H1 (cell line): ENCODE measurements around the gene FAM53B. TPM values are rescaled to one million over a fixed set of nuclear protein-coding genes. Genes with fewer than 3 reads are reported as not detected.

Experiments
- CTCF ChIA-PET: fragments of 300-600 bp; sonication (Branson Sonifier 250); formaldehyde crosslinking; loops from one replicate; lab custom pipeline; 2021; ENCODE audit not compliant: partially characterized antibody; lab: Charles Lee
- POLR2A ChIA-PET: fragments of 300-600 bp; sonication (Branson Sonifier 250); formaldehyde crosslinking; loops from one replicate; lab custom pipeline; 2021; ENCODE audit warnings: inconsistent platforms; ENCODE audit not compliant: partially characterized antibody; lab: Charles Lee
- DNase-seq, 2 experiments: peaks; one replicate each; pipeline versions ENCODE4 v3.0.0 to v3.0.0-alpha.2; 2010 to 2022; ENCODE audit warnings: low spot score in 2 of 2, low read depth in 1 of 2, mixed read lengths in 1 of 2
- FAIRE-seq: peaks from 2 replicates; lab custom pipeline; 2011; peaks lifted over from hg19 to GRCh38; lab: Jason Lieb, UNC
- H2AFZ ChIP-seq: 2 replicates; pipeline ENCODE4 v1.8.1; 2012; ENCODE audit warnings: low read length, inconsistent platforms
- H2AK5ac ChIP-seq: 2 replicates; pipeline ENCODE4 v1.6.1; 2013; ENCODE audit warnings: low read depth, low read length
- H2BK120ac ChIP-seq: replicated peaks from 2 replicates; pipeline ENCODE3; 2013; ENCODE audit warnings: low read depth, low read length, inconsistent platforms
- H2BK12ac ChIP-seq: 2 replicates; pipeline ENCODE4 v1.6.1; 2013; ENCODE audit warnings: low read depth, low read length
- H2BK15ac ChIP-seq: 2 replicates; pipeline ENCODE4 v1.6.1; 2013; ENCODE audit warnings: low read length
- H2BK20ac ChIP-seq: 2 replicates; pipeline ENCODE4 v1.6.1; 2013; ENCODE audit warnings: low read length
- H2BK5ac ChIP-seq: 2 replicates; pipeline ENCODE4 v1.6.1; 2013; ENCODE audit warnings: low read depth, low read length
- H3K14ac ChIP-seq: 2 replicates; pipeline ENCODE4 v1.6.1; 2013; ENCODE audit warnings: inconsistent platforms; ENCODE audit not compliant: insufficient read length
- H3K18ac ChIP-seq: 2 replicates; pipeline ENCODE4 v1.6.1; 2013; ENCODE audit warnings: low read length; ENCODE audit errors: extremely low read depth
- H3K23ac ChIP-seq: 2 replicates; pipeline ENCODE4 v1.6.1; 2013; ENCODE audit warnings: inconsistent platforms; ENCODE audit not compliant: insufficient read length
- H3K23me2 ChIP-seq: 2 replicates; pipeline ENCODE4 v1.6.1; 2013; ENCODE audit warnings: low read depth, low read length
- H3K27ac ChIP-seq: 2 replicates; pipeline ENCODE4 v1.6.1; 2011; ENCODE audit warnings: low read depth, low read length, inconsistent platforms
- H3K27me3 ChIP-seq, 4 experiments: replicated peaks in 1 of 4; 1 replicate in 1 of 4; 2 replicates in 3 of 4; pipeline versions ENCODE4 v1.6.1 to v1.8.1; 2011 to 2013; ENCODE audit warnings: low read length in 3 of 4, mild to moderate bottlenecking in 3 of 4, inconsistent platforms in 2 of 4, mixed read lengths in 2 of 4, moderate library complexity in 1 of 4; ENCODE audit not compliant: control insufficient read depth in 3 of 4, insufficient read depth in 3 of 4; ENCODE audit errors: extremely low read depth in 1 of 4
- H3K36me3 ChIP-seq, 4 experiments: 2 replicates each; pipeline versions ENCODE4 v1.6.1 to v1.8.1; 2011 to 2013; ENCODE audit warnings: mild to moderate bottlenecking in 4 of 4, low read length in 3 of 4, moderate library complexity in 2 of 4, control low read depth in 1 of 4, inconsistent platforms in 1 of 4; ENCODE audit not compliant: insufficient read depth in 4 of 4, control insufficient read depth in 2 of 4
- H3K4ac ChIP-seq: replicated peaks from 2 replicates; pipeline ENCODE3; 2013; ENCODE audit warnings: low read length, low read depth, mixed read lengths, inconsistent platforms; ENCODE audit not compliant: insufficient read length
- H3K4me1 ChIP-seq, 4 experiments: replicated peaks in 1 of 4; 1 replicate in 1 of 4; 2 replicates in 3 of 4; pipeline versions ENCODE4 v1.6.1 to v1.8.1; 2011 to 2013; ENCODE audit warnings: low read length in 3 of 4, inconsistent platforms in 2 of 4, mixed read lengths in 1 of 4; ENCODE audit not compliant: insufficient read depth in 4 of 4, control insufficient read depth in 3 of 4
- H3K4me2 ChIP-seq, 2 experiments: 2 replicates each; pipeline versions ENCODE4 v1.6.1 to v1.8.1; 2011 to 2013; ENCODE audit warnings: low read depth in 2 of 2, low read length in 2 of 2, control low read depth in 1 of 2, inconsistent platforms in 1 of 2, mild to moderate bottlenecking in 1 of 2; ENCODE audit not compliant: insufficient read depth in 1 of 2
- H3K4me3 ChIP-seq, 4 experiments: fragments of 200-600, 300-600 bp in 1 of 4; sonication (generic), shearing (Covaris generic), sonication (Bioruptor Twin) in 1 of 4; 2 replicates each; pipeline versions ENCODE4 v1.5.1 to v1.8.1; 2011 to 2016; ENCODE audit warnings: low read length in 4 of 4, low read depth in 3 of 4, control low read depth in 2 of 4, inconsistent platforms in 2 of 4, mild to moderate bottlenecking in 2 of 4, mixed read lengths in 1 of 4, moderate library complexity in 1 of 4; ENCODE audit not compliant: insufficient read depth in 2 of 4; ENCODE audit errors: extremely low read depth in 1 of 4
- H3K56ac ChIP-seq: replicated peaks from 2 replicates; pipeline ENCODE3; 2013; ENCODE audit warnings: low read depth, mild to moderate bottlenecking, mixed read lengths, low read length, inconsistent platforms; ENCODE audit not compliant: insufficient read length
- H3K79me1 ChIP-seq: 2 replicates; pipeline ENCODE4 v1.6.1; 2013; ENCODE audit warnings: low read depth, low read length, control low read depth
- H3K79me2 ChIP-seq, 2 experiments: 2 replicates each; pipeline versions ENCODE4 v1.6.1 to v1.8.1; 2012 to 2013; ENCODE audit warnings: low read length in 2 of 2, mild to moderate bottlenecking in 2 of 2, inconsistent platforms in 1 of 2; ENCODE audit not compliant: insufficient read depth in 2 of 2, control insufficient read depth in 1 of 2
- H3K9ac ChIP-seq, 4 experiments: replicated peaks in 1 of 4; 1 replicate in 1 of 4; 2 replicates in 3 of 4; pipeline versions ENCODE4 v1.6.1 to v1.8.1; 2011 to 2013; ENCODE audit warnings: low read depth in 3 of 4, low read length in 3 of 4, control low read depth in 2 of 4, mild to moderate bottlenecking in 2 of 4, moderate library complexity in 2 of 4, inconsistent platforms in 1 of 4; ENCODE audit errors: extremely low read depth in 1 of 4
- H3K9me3 ChIP-seq, 2 experiments: 2 replicates each; pipeline versions ENCODE4 v1.6.1 to v1.8.1; 2012 to 2013; ENCODE audit warnings: mild to moderate bottlenecking in 2 of 2, moderate library complexity in 2 of 2, control low read depth in 1 of 2, inconsistent platforms in 1 of 2, low read depth in 1 of 2, low read length in 1 of 2, mixed read lengths in 1 of 2; ENCODE audit not compliant: insufficient read depth in 2 of 2
- H4K20me1 ChIP-seq, 2 experiments: replicated peaks in 1 of 2; 2 replicates each; pipeline versions ENCODE3 to v1.8.1; 2011 to 2013; ENCODE audit warnings: inconsistent platforms in 2 of 2, low read length in 2 of 2, mild to moderate bottlenecking in 1 of 2; ENCODE audit not compliant: insufficient read depth in 2 of 2, control insufficient read depth in 1 of 2
- H4K5ac ChIP-seq: 2 replicates; pipeline ENCODE4 v1.6.1; 2013; ENCODE audit warnings: low read length, low read depth, mixed read lengths, inconsistent platforms; ENCODE audit not compliant: insufficient read length
- H4K8ac ChIP-seq: 2 replicates; pipeline ENCODE4 v1.8.0; 2013; ENCODE audit warnings: mild to moderate bottlenecking, moderate library complexity, low read length, inconsistent platforms; ENCODE audit not compliant: insufficient read depth; ENCODE audit errors: extremely low read depth
- H4K91ac ChIP-seq: replicated peaks from 2 replicates; pipeline ENCODE3; 2013; ENCODE audit warnings: low read length, mixed read lengths, inconsistent platforms; ENCODE audit not compliant: insufficient read length
- BACH1 ChIP-seq: IDR thresholded peaks from 2 replicates; pipeline ENCODE4 v1.6.1; 2012; ENCODE audit warnings: low read length, improper control_type of control experiment
- BRCA1 ChIP-seq: IDR thresholded peaks from 2 replicates; pipeline ENCODE4 v1.6.1; 2012; ENCODE audit warnings: low read depth, low read length, improper control_type of control experiment
- CBX8 ChIP-seq: fragments of 300-800, 300-1000 bp; sonication (generic); IDR thresholded peaks from 2 replicates; pipeline ENCODE4 v1.7.1; 2016; ENCODE audit warnings: low read depth, low read length, borderline replicate concordance
- CEBPB ChIP-seq: IDR thresholded peaks from 2 replicates; pipeline ENCODE4 v1.6.1; 2012; ENCODE audit warnings: low read depth, low read length
- JUN ChIP-seq: IDR thresholded peaks from 2 replicates; pipeline ENCODE4 v1.6.1; 2011; ENCODE audit warnings: low read depth, mild to moderate bottlenecking, improper control_type of control experiment, low read length
- NANOG ChIP-seq: IDR thresholded peaks from 2 replicates; pipeline ENCODE4 v1.6.1; 2011; ENCODE audit warnings: low read length, low read depth, mild to moderate bottlenecking, inconsistent platforms; ENCODE audit not compliant: insufficient read depth, poor library complexity, severe bottlenecking
- RNF2 ChIP-seq: fragments of 200-900, 300-1000 bp; sonication (generic); IDR thresholded peaks from 2 replicates; pipeline ENCODE4 v1.7.1; 2016; ENCODE audit warnings: borderline replicate concordance, low read depth, mild to moderate bottlenecking, antibody characterized with exemption, low read length; ENCODE audit not compliant: poor library complexity, severe bottlenecking; ENCODE audit errors: missing control alignments
- SIX5 ChIP-seq: IDR thresholded peaks from 2 replicates; pipeline ENCODE4 v1.6.1; 2011; ENCODE audit warnings: mild to moderate bottlenecking, low read depth, low read length
- SP1 ChIP-seq: IDR thresholded peaks from 2 replicates; pipeline ENCODE4 v1.6.1; 2011; ENCODE audit warnings: low read depth, low read length
- TAF1 ChIP-seq: IDR thresholded peaks from 2 replicates; pipeline ENCODE4 v1.6.1; 2011; ENCODE audit warnings: mild to moderate bottlenecking, low read depth, low read length
- TAF7 ChIP-seq: optimal IDR thresholded peaks from 2 replicates; pipeline ENCODE3; 2011; ENCODE audit warnings: low read depth, mild to moderate bottlenecking, inconsistent platforms, low read length, moderate library complexity, borderline replicate concordance
- WGBS, 2 experiments: shearing (Covaris generic) in 1 of 2; methylation state at CpG; one replicate each; pipeline versions ENCODE4 v1.1.6 to v1.1.7; 2013 to 2015; ENCODE audit warnings: low lambda C conversion rate in 2 of 2, mixed read lengths in 2 of 2, inconsistent platforms in 1 of 2, low coverage in 1 of 2, missing lambda C conversion rate in 1 of 2; ENCODE audit not compliant: insufficient replicate concordance in 2 of 2, insufficient coverage in 1 of 2, insufficient read length in 1 of 2; ENCODE audit errors: extremely low coverage in 1 of 2, missing lambda C conversion rate in 1 of 2; 5-methylcytosine and 5-hydroxymethylcytosine counted together
- polyA plus RNA-seq, 7 experiments: library from polyadenylated mRNA; depleted of rRNA in 3 of 7; stranded (reverse) in 5 of 7; unstranded in 2 of 7; fragments of >200 nt in 5 of 7; fragments of 200-250 nt in 2 of 7; gene quantifications; 1 replicate in 5 of 7; 2 replicates in 1 of 7; 4 replicates in 1 of 7; pipeline versions ENCODE4 v1.2.1 to v1.2.3, GENCODE V29; 2011 to 2013; ENCODE audit warnings: missing spikeins in 2 of 7, mixed read lengths in 2 of 7
- total RNA-seq: library from RNA; stranded (reverse); fragmentation: NEBNext Ultra II Directional; extraction: Animal tissue kit (Norgen Biotek cat#: 25700); gene quantifications from 2 replicates; pipeline ENCODE4 v1.2.1, GENCODE V29; 2021
- TF ChIP-seq, protein P1 (sequence below): IDR thresholded peaks from 2 replicates; pipeline ENCODE4 v1.6.1; 2011; ENCODE audit warnings: low read depth, mild to moderate bottlenecking, low read length; ENCODE audit not compliant: insufficient read depth

Gene FAM53B
- total and polyA plus RNA-seq, 2 of the 8 experiments (the other 6 are each of a cell fraction or from before 2014, with no cell fraction given), result 5.3 to 14.4 TPM

DNA sequence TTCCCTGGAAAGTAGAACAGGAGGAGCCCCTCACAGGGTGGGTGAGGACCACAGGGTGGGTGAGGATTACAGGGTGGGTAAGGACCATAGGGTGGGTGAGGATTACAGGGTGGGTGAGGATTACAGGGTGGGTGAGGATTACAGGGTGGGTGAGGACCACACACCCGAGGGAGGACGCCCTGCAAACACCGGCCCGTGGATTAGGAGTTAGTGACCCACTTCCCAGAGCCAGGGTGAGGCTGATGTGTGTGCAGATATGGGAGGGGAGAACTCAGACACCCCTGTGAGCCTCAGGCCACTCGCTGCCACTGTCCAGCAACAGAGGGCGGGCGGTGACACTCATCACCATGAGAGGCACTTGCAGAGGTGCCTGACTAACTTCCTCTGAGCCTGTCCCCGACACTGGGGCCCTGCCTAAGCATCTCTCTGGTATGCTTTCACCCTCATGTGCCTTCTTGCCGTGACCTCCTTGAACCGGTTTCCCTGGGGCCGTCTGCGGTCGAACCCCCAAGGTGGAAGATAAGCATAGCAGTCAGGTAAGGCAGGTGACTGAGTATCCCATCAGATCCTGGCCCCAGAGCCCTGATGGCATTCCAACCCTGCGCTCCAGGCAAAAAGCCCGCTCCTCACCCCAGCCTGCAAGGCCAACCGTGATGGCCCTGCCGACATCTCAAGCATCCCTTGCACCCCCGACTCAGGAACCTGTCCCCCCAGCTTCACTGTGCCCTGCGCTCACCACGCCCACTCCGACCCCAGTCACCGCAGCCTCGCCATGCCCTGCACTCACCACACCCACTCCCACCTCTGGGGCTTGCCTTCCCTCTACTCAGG lies 74.1 kb downstream of the FAM53B start:
- Histone ChIP-seq H3K4me1 (peaks cover 0 to 8% (median 2%) of the 10 kb centered on the region in 4 experiments; a peak in 4 of 7 replicates), H3K23me2 (no peaks in the 10 kb centered on the region), H4K5ac (no peak overlapping the region), H2BK15ac (0 out of 2 replicates have a peak overlapping the region, but pooled peaks have one; percentile 16), H2BK20ac (no peak overlapping the region), H3K23ac (no peak overlapping the region), H4K8ac (no peak overlapping the region), H3K14ac (no peak overlapping the region), H3K56ac (no peak overlapping the region), H3K79me2 (no peaks in the 10 kb centered on the region), H4K91ac (no peak overlapping the region), H2BK120ac (no peak overlapping the region), H3K4ac (no peak overlapping the region), H2BK12ac (no peak overlapping the region), H4K20me1 (peaks cover 3 to 10% of the 10 kb centered on the region in 2 experiments), H3K36me3 (no peaks in the 10 kb centered on the region), H3K9me3 (no peaks in the 10 kb centered on the region), H2BK5ac (no peak overlapping the region), H3K9ac (no peak overlapping the region), H2AFZ (no peak overlapping the region), H3K79me1 (peaks cover 9% of the 10 kb centered on the region), H3K4me3 (no peak overlapping the region), H3K27ac (no peak overlapping the region), H2AK5ac (0 out of 2 replicates have a peak overlapping the region, but pooled peaks have one; percentile 48), H3K4me2 (no peak overlapping the region), H3K27me3 (no peaks in the 10 kb centered on the region), H3K18ac (no peak overlapping the region)
- DNase-seq (no peak), FAIRE-seq (no peak)
- CTCF ChIA-PET, result interaction anchor here (0.7 to 3.5 kb wide), 8 partner anchors 8 to 49 kb away, joined by 3 to 18 read pairs (median 6); no protein-coding TSS in a partner anchor
- POLR2A ChIA-PET, result no interaction called here
- 96% methylated on average over 19 of the region's 23 CpGs; no CpG with 5 or more reads in 1 of the 2 experiments for WGBS, 2 experiments
- TF ChIP-seq CBX8, result no peak
- no peak for TF ChIP-seq SP1
- no peak for TF ChIP-seq NANOG
- no peak for TF ChIP-seq TAF1
- no peak for TF ChIP-seq TAF7
- TF ChIP-seq SIX5, result no peak
- TF ChIP-seq RNF2, result no peak
- no peak for TF ChIP-seq BACH1
- TF ChIP-seq JUN, result no peak
- TF ChIP-seq, protein P1, sequence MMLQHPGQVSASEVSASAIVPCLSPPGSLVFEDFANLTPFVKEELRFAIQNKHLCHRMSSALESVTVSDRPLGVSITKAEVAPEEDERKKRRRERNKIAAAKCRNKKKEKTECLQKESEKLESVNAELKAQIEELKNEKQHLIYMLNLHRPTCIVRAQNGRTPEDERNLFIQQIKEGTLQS, result no peak
- TF ChIP-seq CEBPB, result no peak
- no peak for TF ChIP-seq BRCA1
